ENCODE data around the gene FAM120AOS. TPM values are rescaled to one million over a fixed set of nuclear protein-coding genes. Genes with fewer than 3 reads are reported as not detected.

Gene FAM120AOS
- total RNA-seq, 1 experiment from 2014 or later, result 53.6 TPM

- no peaks in the 10 kb centered on the region for H4K20me1 ChIP-seq (ENCODE audit: control insufficient read depth, insufficient read depth, insufficient read length)
- no peak overlapping the region; a peak in 1 of 5 replicates for H3K4me3 Mint-ChIP-seq
Observed at GRCh38 chr9:93464395-93464794, 11.0 kb upstream of the FAM120AOS start.

More at GRCh38 chr9:93464395-93464794, 11.0 kb upstream of the FAM120AOS start:
- no peak overlapping the region for H4K91ac ChIP-seq (ENCODE audit: insufficient read length, low read depth, low read length)
- H3K18ac ChIP-seq (ENCODE audit: insufficient read length, low read depth, low read length), result no peak overlapping the region
- no peaks in the 10 kb centered on the region for H3K9me3 Mint-ChIP-seq
- H3K9me3 ChIP-seq (ENCODE audit: control insufficient read depth, low read depth, low read length), result no peaks in the 10 kb centered on the region
- no peak overlapping the region for H3K4ac ChIP-seq (ENCODE audit: low read depth, low read length)
- no peak for DNase-seq
- H4K5ac ChIP-seq (ENCODE audit: insufficient read length, low read depth, low read length), result no peak overlapping the region
- TF ChIP-seq, protein P1, sequence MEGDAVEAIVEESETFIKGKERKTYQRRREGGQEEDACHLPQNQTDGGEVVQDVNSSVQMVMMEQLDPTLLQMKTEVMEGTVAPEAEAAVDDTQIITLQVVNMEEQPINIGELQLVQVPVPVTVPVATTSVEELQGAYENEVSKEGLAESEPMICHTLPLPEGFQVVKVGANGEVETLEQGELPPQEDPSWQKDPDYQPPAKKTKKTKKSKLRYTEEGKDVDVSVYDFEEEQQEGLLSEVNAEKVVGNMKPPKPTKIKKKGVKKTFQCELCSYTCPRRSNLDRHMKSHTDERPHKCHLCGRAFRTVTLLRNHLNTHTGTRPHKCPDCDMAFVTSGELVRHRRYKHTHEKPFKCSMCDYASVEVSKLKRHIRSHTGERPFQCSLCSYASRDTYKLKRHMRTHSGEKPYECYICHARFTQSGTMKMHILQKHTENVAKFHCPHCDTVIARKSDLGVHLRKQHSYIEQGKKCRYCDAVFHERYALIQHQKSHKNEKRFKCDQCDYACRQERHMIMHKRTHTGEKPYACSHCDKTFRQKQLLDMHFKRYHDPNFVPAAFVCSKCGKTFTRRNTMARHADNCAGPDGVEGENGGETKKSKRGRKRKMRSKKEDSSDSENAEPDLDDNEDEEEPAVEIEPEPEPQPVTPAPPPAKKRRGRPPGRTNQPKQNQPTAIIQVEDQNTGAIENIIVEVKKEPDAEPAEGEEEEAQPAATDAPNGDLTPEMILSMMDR (conservative IDR thresholded peaks at IDR 0.05), result no peak
- peaks cover 23% of the 10 kb centered on the region for H3K4me1 ChIP-seq (ENCODE audit: insufficient read depth, low read length)
- H3T11ph ChIP-seq (ENCODE audit: low read length), result no peak overlapping the region
- no peaks in the 10 kb centered on the region for H3K27me3 Mint-ChIP-seq (ENCODE audit: low read depth)
- H3K27me3 ChIP-seq (ENCODE audit: insufficient read depth, low read length), result no peaks in the 10 kb centered on the region
- H3K4me2 ChIP-seq (ENCODE audit: insufficient read depth, insufficient read length, low read length), result no peak overlapping the region
- no peak overlapping the region for H3K27ac ChIP-seq (ENCODE audit: insufficient read length, low read depth, low read length)
- peaks cover 14% of the 10 kb centered on the region for H3K79me1 ChIP-seq (ENCODE audit: insufficient read depth, low read depth, low read length, poor library complexity, severe bottlenecking)
- H3K56ac ChIP-seq (ENCODE audit: insufficient read length, low read depth, low read length), result no peak overlapping the region
- peaks cover 41% of the 10 kb centered on the region for H3K79me2 ChIP-seq (ENCODE audit: insufficient read depth, low read length)
- no peak overlapping the region for H3K23ac ChIP-seq (ENCODE audit: insufficient read length, low read depth, low read length)
- no peak overlapping the region for H2AFZ ChIP-seq (ENCODE audit: low read length)
- no peak overlapping the region for H4K8ac ChIP-seq (replicated peaks; ENCODE audit: insufficient read length, low read depth, low read length)
- H2AK5ac ChIP-seq (ENCODE audit: insufficient read length, low read length), result no peak overlapping the region
- H2BK20ac ChIP-seq (ENCODE audit: low read depth, low read length, poor library complexity, severe bottlenecking), result no peak overlapping the region
- no peak overlapping the region for H3K9ac ChIP-seq (ENCODE audit: extremely low read depth, insufficient read length, low read length)
- H2BK12ac ChIP-seq (ENCODE audit: insufficient read length, low read depth, low read length), result no peak overlapping the region
- H2BK15ac ChIP-seq (ENCODE audit: low read depth, low read length), result no peak overlapping the region
- no peak overlapping the region for H2BK5ac ChIP-seq (ENCODE audit: insufficient read length, low read length)
- H3K4me1 Mint-ChIP-seq, result peaks cover 72 to 77% of the 10 kb centered on the region in 2 experiments
- H3K36me3 Mint-ChIP-seq (ENCODE audit: insufficient read depth in 1 of 3, low read depth in 3 of 3), result no peaks in the 10 kb centered on the region
- no peak overlapping the region for H2BK120ac ChIP-seq (ENCODE audit: low read depth, low read length, poor library complexity, severe bottlenecking)
- H3K23me2 ChIP-seq (ENCODE audit: insufficient read length, low read depth, low read length, poor library complexity, severe bottlenecking), result no peaks in the 10 kb centered on the region
- H3K27ac Mint-ChIP-seq, result peak overlapping the region in 1 of 3 experiments; percentile 43; a peak in 2 of 7 replicates
- H3K14ac ChIP-seq (ENCODE audit: insufficient read depth, low read length), result no peak overlapping the region
- no CpG with 5 or more reads among the region's 3 CpGs for WGBS (ENCODE audit: extremely low coverage, insufficient read length, low lambda C conversion rate)

All from H9 (cell line).